Measurements from ENCODE around the gene NINL. TPM values are rescaled to one million over a fixed set of nuclear protein-coding genes. Genes with fewer than 3 reads are reported as not detected.

NINL gene
- total RNA-seq, 1 experiment from 2014 or later, result 7.2 TPM

- CTCF ChIA-PET, result no interaction called here
- Histone ChIP-seq H3K27ac (ENCODE audit: low read depth, low read length) (no peak overlapping the region), H3K9me3 (ENCODE audit: control insufficient read depth in 1 of 2, insufficient read depth in 1 of 2, low read depth in 1 of 2, low read length in 2 of 2) (no peaks in the 10 kb centered on the region), H3K27me3 (ENCODE audit: insufficient read depth, low read length) (no peaks in the 10 kb centered on the region), H3K9me2 (ENCODE audit: insufficient read depth) (no peaks in the 10 kb centered on the region), H3K9ac (ENCODE audit: low read length) (no peak overlapping the region), H3K79me2 (ENCODE audit: insufficient read depth, low read length) (peaks cover 86% of the 10 kb centered on the region), H3K4me3 (replicated peaks in 1 of 2; ENCODE audit: low read depth in 1 of 2, low read length in 2 of 2) (no peak overlapping the region), H3K4me1 (ENCODE audit: control insufficient read depth in 1 of 2, insufficient read depth in 2 of 2, low read length in 2 of 2) (peaks cover 5 to 14% of the 10 kb centered on the region in 2 experiments; a peak in 3 of 4 replicates), H2AFZ (ENCODE audit: low read depth, low read length, poor library complexity, severe bottlenecking) (no peak overlapping the region), H3K36me3 (ENCODE audit: control insufficient read depth in 1 of 2, insufficient read depth in 2 of 2, low read length in 2 of 2) (peaks cover 2 to 12% of the 10 kb centered on the region in 2 experiments; a peak in 1 of 4 replicates), H4K20me1 (ENCODE audit: insufficient read depth) (no peaks in the 10 kb centered on the region), H3K4me2 (ENCODE audit: low read length) (no peak overlapping the region)
- RAD21 ChIA-PET (ENCODE audit: low non-redundant PET in 1 of 2, low total read pairs in 2 of 2, uncharacterized antibody in 2 of 2, unreplicated experiment in 2 of 2), result no interaction called here
- ATAC-seq (no peak), DNase-seq (ENCODE audit: low read depth, low spot score) (no peak)
- no TSS peak for BruUV-seq (replicated peaks)
- TF ChIP-seq EGR1 (IDR thresholded peaks at IDR 0.05; ENCODE audit: low read depth) (no peak), EZH2phosphoT487 (IDR thresholded peaks at IDR 0.05; ENCODE audit: borderline replicate concordance) (no peak), ZNF274 (IDR thresholded peaks at IDR 0.05; ENCODE audit: low read depth, low read length) (no peak), ELF1 (IDR thresholded peaks at IDR 0.05; ENCODE audit: borderline replicate concordance, low read depth) (no peak), ATF3 (IDR thresholded peaks at IDR 0.05) (no peak), POLR2A (IDR thresholded peaks at IDR 0.05; ENCODE audit: borderline replicate concordance, extremely low read depth, insufficient read depth, insufficient read length) (no peak), JUND (IDR thresholded peaks at IDR 0.05) (no peak), EZH2 (IDR thresholded peaks at IDR 0.05) (no peak), CEBPB (IDR thresholded peaks at IDR 0.05; ENCODE audit: low read depth) (no peak), REST (IDR thresholded peaks at IDR 0.05; ENCODE audit: low read depth) (no peak), ZFX (IDR thresholded peaks at IDR 0.05) (no peak), FOSL1 (IDR thresholded peaks at IDR 0.05; ENCODE audit: low read depth) (no peak), YY1 (IDR thresholded peaks at IDR 0.05; ENCODE audit: extremely low read depth, insufficient replicate concordance, low read depth, low read length) (no peak), SRF (IDR thresholded peaks at IDR 0.05; ENCODE audit: low read depth) (no peak), CBX3 (IDR thresholded peaks at IDR 0.05; ENCODE audit: low read depth) (no peak)
- TF ChIP-seq, protein P1, sequence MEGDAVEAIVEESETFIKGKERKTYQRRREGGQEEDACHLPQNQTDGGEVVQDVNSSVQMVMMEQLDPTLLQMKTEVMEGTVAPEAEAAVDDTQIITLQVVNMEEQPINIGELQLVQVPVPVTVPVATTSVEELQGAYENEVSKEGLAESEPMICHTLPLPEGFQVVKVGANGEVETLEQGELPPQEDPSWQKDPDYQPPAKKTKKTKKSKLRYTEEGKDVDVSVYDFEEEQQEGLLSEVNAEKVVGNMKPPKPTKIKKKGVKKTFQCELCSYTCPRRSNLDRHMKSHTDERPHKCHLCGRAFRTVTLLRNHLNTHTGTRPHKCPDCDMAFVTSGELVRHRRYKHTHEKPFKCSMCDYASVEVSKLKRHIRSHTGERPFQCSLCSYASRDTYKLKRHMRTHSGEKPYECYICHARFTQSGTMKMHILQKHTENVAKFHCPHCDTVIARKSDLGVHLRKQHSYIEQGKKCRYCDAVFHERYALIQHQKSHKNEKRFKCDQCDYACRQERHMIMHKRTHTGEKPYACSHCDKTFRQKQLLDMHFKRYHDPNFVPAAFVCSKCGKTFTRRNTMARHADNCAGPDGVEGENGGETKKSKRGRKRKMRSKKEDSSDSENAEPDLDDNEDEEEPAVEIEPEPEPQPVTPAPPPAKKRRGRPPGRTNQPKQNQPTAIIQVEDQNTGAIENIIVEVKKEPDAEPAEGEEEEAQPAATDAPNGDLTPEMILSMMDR (IDR thresholded peaks at IDR 0.05 in 2 of 3, conservative IDR thresholded peaks at IDR 0.05 in 1 of 3; ENCODE audit: borderline replicate concordance in 1 of 3, insufficient read depth in 1 of 3, low read depth in 2 of 3, low read length in 2 of 3), result no peak
- intact Hi-C loops (cut with micrococcal nuclease), result no loop called here
- POLR2A ChIA-PET, result no interaction called here
These were observed 34.2 kb upstream of the NINL start for GRCh38 chr20:25619514-25619913.
